Stimulated activated CD8-positive, alpha-beta memory T cell treated with anti-CD3 and anti-CD28 coated beads, Interleukin-4, amount 100 ng/mL, for 24 hours (primary cell): ENCODE results near the gene CFAP410.

Experiments used
- DNase-seq: peaks from one replicate; pipeline ENCODE4 v3.0.0-alpha.2; 2020; ENCODE audit warnings: low read depth

CFAP410 gene

DNA sequence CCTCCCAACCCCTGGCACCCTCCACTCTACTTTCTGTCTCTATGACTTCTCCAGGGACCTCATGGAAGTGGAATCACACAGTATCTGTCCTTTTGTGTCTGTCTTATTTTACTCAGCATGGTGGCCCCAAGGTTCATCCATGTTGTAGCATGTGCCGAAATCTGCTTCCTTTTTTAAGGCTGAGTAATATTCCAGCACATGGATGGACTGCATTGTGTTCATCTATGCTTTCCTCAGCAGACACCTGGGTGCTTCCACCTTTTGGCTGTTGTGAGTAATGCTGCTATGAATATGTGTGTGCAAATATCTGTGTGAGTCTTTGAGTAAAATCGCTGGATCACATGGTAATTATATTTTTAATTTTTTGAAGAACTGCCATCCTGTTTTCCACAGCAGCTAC lies 40.9 kb downstream of the CFAP410 start:
- no peak for DNase-seq

DNA sequence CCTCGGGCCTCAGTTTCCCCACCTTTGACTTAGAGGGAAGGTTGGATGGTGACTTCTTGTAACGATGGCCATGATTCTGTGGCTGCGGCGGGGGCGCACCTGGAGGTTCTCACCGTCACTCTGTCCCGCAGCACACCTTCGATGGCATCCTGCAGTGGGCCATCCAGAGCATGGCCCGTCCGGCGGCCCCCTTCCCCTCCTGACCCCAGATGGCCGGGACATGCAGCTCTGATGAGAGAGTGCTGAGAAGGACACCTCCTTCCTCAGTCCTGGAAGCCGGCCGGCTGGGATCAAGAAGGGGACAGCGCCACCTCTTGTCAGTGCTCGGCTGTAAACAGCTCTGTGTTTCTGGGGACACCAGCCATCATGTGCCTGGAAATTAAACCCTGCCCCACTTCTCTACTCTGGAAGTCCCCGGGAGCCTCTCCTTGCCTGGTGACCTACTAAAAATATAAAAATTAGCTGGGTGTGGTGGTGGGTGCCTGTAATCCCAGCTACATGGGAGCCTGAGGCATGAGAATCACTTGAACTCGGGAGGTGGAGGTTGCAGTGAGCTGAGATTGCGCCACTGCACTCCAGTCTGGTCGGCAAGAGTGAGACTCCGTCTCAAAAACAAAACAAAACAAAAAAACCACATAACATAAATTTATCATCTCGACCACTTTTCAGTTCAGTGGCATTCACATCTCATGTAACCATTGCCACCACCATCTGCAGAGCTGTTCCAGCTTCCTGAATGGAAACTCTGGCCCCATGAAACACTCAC lies 41.5 kb downstream of the CFAP410 start:
- peak; percentile 58 for DNase-seq

DNA sequence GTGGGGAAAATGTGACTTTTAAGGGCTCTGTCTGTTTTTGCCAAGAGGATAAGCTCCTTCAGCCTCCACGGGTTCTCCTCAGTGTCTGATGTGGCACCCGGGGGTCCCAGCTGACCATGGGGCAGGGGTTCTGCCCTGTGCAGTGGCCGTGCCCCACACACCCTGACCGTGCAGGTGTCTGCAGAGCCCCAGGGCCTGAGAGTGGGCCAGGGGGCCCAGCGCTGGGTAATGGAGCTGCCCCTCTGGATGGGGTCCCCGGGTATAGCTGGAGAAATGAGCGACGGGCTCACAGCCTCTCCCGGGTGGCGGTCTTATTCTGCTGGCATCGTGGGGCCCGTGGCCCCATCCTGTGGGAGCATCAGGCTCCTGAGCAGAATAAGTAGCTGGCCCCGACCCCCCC lies 42.3 kb downstream of the CFAP410 start:
- DNase-seq = no peak

DNA sequence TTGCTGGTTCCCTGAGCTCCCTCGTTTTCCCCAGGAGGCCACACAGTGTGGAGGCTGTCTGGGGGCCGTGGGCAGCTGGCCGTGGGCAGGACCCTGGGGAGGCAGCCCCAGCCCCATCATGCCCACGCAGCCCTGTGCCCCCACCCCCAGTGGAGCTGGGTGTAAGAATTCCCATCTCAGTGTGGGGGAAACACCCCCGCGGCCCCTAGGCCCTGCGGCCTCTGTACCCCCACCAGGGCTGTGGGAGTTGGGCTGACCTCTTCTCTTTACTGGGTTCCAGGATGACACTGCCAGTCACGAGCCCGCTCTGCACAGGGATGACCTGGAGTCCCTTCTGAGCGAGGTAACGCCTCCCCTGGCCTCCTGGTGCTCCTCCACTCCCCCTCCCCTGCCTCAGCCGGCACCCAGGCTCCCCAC lies 43.1 kb downstream of the CFAP410 start:
- no peak for DNase-seq

DNA sequence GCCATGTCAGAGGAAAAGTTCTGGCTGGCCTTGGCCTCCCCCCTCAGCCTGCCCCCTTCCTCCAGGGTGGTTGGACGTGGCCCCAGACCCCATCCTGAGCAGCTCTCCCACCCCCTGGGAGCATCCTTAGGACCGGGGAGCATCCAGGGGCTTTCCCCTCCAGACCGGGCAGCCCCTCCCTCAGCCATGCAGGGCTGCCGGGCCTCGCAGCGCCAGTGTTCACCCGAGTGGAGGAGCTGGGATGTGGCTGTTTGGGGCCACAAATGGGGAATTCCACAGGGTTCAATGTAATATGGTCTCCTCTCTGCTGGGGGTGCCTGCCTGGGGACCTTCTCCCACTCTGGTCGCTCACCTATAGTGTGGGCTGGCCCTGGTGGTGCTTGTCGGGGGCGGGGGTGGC lies 43.5 kb downstream of the CFAP410 start:
- no peak for DNase-seq

DNA sequence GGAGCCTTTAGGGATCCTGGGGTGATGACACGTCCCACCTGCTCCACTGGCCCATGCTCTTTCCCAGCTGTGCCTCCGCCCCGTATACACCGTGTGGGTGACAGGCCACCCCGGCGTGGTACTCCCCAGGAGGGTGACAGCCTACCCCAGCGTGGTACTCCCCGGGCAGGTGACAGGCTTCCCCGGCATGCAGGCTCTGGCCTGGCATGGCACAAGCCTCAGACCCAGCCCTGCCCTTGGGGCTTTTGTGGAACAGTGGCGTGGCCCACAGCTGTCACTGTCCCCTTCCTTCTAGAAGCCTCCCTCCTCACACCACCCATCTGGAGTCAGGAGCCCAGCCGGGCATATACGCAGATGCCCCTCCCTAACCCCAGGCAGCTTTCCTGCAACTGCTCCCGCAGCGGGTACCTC lies 44.0 kb downstream of the CFAP410 start:
- no peak for DNase-seq

DNA sequence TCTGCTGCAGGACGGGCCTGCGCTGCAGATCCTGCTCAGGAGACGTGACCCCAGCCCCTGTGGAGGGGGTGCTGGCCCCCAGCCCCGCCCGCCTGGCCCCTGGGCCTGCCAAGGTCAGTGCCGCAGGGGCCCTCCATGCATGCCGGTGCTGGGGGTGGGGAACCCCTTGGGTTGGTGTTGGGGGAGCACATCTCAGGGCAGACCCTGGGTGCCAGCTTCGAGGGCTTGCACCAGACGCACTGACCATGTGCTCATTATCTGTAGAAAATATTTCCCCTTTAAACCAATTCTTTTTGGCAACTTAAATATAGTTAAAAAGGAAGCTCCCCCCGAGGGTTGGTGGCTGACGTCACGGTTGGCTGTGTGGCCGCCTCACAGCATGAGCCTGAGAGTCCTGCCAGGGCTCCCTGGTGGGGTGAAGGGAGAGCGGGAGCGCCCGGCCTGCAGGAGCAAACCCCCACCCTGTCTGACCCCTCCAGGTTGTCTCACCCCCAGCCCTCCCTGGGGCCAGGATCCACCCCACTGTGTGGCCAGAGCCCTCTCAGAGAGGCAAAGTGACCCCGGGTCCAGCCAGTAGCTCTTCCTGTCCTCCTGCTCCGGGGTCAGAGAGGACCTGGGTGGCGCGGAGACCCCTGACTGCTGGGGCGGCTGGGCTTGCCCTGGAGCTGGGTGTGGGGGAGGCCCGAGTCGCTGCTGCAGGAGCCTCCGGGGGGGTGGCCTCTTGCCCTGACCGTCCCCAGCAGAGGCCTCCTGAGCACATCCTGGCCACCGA lies 44.6 kb downstream of the CFAP410 start:
- no peak for DNase-seq

DNA sequence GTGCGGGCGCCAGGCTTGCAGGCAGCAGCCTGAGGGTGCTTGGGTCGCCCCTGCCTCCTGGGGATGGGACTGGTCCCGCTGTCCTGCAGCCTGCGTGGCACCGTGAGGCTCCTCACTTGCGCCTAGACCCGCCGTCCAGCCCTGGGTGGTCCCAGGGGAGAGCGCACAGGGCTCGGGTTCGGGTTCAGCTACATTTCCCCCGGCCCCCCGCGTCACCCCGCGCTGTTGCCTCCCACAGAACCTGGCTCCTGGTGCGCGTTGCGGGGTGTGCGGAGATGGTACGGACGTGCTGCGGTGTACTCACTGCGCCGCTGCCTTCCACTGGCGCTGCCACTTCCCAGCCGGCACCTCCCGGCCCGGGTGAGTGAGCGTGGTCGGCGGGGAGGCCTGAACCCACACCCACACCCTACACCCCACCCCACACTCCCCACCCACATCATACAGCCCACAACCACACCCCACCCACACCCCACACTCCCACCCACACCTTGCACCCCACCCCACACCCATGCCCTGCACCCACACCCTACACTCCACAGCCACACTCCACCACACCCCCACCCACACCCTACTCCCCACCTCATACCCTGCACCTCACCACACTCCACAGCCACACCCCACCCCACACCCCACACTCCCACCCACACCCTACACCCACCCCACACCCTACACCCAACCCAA lies 45.5 kb downstream of the CFAP410 start:
- DNase-seq = no peak

DNA sequence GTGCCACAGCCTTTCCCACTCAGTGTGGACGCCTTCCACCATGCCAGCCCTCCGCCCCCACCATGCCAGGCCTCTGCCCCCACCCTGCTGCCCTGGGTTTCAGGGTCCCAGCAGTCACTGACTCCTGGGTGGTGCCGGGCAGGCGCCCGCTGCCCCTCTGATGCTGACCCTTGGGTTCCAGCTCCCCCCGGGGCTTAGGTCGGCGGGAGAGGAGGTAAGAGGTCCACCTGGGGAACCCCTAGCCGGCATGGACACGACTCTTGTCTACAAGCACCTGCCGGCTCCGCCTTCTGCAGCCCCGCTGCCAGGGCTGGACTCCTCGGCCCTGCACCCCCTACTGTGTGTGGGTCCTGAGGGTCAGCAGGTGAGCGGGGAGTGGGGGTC lies 46.4 kb downstream of the CFAP410 start:
- DNase-seq = no peak

DNA sequence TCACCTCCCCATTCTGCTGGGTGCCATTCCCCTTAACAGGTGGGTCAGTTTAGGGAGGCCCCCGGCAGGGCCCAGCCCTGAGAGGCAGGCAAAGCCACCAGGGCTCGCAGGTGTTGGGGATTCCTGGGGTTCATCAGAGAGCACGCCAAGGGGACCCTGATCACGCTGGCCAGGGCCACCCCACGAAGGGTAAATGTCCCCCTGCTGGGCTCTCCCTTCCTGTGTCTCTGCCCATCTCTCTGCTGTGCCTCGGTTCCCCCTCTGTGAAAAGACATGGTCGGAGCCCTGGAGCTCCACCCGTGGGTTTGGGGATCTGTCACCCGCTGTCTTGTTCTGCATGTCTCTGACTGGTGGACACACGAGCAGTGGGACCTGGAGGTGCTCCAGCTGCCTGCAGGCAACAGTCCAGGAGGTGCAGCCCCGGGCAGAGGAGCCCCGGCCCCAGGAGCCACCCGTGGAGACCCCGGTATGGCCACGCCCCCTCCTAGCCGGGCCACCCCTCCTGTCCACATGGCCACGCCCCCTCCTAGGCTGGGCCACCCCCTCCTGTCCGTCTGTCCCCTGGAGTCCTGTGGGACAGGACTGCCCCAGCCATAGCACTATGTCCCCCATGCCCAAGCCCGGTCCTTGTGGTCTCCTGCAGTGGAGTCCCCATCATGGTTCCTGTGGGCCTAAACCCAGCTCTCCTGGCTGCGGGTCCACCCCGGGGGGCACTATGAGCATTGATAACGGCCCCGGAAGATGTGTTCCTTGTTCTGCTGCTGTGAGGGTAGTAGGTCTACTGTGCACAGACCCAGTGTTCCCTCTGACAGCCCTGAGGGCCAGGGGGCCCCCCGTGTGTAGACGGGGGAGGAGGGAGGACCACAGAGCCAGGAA lies 47.0 kb downstream of the CFAP410 start:
- DNase-seq = no peak

DNA sequence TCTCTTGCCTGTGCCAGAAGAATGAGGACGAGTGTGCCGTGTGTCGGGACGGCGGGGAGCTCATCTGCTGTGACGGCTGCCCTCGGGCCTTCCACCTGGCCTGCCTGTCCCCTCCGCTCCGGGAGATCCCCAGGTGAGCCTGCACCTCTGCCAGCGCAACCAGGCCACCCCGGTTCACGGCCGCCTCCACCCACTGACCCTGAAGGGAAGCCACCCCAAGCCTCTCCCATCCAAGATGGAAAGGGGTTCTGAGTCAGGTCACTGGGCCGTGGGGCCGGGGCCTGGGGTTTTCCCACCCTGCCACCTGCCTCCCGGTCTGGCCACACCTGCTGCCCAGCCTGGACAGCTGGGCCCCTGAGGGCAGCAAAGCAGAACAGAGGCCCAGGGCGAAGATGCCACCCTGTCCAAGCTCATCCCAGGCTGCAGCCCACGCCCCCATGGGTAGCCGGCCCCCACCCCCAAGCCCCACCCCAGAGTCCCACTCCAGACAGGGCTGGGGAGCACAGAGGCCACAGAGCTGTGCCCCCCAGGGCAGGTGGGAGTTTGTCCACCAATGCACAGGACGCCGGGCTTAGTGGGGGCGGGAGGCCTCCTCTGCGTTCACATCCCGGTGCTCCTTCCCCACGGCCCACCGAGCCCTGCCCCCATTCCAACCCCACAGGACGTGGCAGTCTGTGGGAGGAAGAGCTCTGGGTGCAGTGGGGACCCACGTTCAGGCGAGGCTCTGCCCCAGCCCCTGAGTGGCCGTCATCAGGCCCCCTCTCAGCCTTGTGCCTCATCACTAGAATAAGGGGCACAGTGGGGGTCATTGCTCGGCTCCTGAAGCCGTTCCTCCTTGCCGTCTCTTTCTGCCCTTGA lies 47.9 kb downstream of the CFAP410 start:
- no peak for DNase-seq

DNA sequence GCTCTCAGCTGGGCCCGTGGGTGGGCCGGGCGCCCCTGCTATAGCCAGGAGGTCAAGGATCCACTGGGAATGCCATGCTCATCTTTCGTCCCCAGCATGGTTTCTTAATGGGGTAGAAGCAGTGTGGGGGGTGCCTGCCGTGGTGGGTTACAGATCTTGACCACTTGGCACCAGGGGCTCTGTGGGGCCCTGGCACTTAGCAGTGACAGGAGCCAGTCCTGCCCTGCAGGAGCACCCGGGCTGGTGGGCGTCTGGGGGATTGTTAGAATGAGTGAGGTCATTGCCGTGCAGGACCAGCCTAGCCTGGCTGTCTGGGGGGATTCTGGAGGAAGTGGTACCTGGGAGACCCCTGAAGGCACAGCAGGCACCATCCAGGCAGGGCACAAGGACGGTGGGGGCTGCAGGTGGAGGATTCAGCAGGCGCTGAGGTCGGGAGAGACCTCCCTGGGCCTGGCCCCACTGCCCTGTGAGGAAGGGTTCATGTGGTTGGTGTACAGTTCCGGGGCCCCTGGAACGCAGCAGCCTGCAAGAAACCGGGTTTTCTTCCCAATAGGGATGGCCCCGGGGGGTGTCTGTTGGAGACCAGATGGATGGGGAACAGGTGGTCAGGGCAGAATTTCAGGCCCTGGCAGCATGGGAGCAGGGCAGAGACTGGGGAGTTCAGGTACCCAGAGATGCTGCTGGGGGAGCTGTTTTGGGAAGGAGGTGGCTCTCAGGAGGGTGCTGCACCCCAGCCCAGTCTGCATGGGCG lies 48.7 kb downstream of the CFAP410 start:
- DNase-seq = no peak

DNA sequence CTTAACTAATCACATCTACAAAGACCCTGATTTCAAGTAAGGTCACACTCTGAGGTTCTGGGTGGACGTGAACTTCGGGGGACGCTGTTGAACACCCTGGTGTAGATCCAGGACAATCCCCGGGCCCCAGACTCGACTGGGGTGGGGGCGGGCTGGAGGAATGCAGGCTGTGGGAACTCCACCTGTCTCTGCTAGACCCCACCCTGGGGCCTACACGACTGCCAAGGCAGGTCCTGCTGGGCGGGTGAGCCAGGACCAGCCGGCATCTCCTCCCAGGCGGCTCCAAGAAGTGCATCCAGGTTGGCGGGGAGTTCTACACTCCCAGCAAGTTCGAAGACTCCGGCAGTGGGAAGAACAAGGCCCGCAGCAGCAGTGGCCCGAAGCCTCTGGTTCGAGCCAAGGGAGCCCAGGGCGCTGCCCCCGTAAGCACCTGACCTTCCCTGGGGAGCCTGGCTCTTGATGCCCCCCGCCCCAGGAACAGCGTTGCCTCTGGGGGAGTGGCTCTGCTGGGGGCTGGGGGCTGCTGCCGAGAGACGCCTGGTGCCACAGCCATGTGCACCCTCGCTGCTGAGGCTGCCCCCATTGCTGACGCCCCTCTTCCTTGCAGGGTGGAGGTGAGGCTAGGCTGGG lies 49.7 kb downstream of the CFAP410 start:
- no peak for DNase-seq

DNA sequence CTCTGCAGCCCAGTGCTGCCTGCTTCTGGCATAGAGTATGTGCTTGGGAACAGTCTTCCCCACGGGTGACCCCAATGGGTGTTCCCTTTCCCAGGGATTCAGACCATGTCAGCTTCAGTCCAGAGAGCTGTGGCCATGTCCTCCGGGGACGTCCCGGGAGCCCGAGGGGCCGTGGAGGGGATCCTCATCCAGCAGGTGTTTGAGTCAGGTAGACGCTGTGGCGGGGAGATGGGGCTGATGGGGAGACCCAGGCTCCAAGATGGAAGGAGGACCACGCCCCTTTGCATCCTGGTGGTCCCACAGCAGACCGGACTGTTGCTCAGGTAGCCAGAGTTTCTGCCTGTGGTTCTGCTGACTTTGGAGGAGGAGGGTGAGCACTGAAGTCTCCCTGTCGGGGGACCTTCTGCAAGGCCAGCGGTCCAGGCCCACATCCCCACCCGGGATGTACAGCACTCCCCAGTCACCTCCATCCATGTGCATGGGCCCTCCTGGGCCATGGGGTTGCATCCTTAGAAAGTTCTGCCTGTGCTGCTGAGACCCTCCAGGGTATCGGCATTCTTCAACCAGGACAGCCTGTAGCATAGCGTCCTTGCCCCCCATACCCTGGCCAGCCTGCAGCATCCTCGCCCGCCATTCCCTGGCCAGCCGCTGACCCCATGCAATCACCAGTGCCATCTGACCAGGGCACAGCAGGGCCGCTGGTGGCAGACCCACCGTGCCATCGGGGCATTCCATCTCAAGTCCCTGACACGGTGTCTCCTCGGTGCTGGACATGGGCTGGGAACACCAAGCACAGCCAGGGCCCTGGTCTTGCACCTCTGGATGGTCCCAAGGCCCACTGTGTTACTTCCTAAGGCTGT lies 50.7 kb downstream of the CFAP410 start:
- DNase-seq = no peak

DNA sequence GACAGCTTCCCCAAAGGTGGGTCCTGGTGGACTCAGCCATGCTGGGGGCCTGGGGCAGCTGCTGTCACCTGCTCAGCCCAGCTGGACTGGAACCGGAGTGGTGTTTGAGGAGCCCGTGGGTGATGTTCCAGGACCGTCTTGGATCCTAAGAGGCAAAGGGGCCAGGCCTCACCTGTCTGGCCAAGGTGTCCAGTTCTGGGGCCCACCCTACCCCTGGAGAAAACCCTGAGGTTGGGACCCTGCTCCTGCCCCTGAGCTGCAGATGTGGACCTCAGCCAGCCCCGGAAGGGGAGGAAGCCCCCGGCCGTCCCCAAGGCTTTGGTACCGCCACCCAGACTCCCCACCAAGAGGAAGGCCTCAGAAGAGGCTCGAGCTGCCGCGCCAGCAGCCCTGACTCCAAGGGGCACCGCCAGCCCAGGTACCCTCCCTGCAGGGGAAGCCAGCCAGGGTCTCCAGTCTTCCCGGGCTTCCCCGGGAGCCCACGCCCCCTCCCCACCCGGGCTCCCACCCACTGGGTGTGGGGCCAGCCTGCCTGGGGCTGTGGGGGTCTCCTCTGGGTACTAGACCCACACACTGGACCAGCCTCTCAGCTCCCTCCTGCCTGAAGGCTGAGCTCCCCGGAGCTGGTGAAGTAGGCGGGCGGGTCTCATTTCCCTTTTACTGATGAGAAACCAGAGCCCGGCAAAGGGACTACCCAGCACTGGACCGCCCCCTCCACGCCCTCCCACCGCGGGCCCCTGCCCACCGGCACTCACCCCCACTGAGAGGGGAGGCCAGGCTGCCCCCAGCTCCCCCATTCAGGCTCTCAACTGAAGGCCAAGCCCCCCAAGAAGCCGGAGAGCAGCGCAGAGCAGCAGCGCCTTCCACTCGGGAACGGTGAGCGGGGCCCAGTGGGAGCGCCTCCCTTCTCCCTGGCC lies 52.2 kb downstream of the CFAP410 start:
- DNase-seq = no peak

DNA sequence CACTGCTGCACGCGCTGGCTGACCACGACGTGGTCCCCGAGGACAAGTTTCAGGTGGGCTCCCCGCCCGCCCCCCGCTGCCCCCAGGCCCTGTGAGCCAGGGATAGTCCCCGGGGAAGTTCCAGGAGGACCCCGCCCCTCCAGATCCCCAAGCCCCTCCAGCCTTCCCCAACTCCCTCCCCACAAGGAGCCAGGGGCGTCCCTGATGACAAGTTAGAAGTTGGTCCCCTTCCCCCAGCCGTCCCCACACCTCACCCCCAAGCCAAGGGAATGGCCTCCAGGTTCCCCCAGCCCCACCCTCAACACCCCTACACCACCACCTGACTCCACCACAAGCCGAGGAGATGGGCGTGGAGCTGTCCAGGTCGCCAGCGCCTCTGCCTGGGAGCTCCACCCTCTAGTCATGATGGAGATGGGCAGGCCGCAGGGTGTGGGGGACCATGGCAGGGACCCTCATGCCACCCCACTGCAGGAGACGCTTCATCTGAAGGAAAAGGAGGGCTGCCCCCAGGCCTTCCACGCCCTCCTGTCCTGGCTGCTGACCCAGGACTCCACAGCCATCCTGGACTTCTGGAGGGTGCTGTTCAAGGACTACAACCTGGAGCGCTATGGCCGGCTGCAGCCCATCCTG lies 53.0 kb downstream of the CFAP410 start:
- DNase-seq = no peak
